ENCODE measurements around the gene RNU1-2.
"Not testable (repeated sequence)": the region's sequence is repeated elsewhere in the genome, so short reads cannot be mapped to it uniquely, and the experiment has no call there.

Gene RNU1-2

DNA sequence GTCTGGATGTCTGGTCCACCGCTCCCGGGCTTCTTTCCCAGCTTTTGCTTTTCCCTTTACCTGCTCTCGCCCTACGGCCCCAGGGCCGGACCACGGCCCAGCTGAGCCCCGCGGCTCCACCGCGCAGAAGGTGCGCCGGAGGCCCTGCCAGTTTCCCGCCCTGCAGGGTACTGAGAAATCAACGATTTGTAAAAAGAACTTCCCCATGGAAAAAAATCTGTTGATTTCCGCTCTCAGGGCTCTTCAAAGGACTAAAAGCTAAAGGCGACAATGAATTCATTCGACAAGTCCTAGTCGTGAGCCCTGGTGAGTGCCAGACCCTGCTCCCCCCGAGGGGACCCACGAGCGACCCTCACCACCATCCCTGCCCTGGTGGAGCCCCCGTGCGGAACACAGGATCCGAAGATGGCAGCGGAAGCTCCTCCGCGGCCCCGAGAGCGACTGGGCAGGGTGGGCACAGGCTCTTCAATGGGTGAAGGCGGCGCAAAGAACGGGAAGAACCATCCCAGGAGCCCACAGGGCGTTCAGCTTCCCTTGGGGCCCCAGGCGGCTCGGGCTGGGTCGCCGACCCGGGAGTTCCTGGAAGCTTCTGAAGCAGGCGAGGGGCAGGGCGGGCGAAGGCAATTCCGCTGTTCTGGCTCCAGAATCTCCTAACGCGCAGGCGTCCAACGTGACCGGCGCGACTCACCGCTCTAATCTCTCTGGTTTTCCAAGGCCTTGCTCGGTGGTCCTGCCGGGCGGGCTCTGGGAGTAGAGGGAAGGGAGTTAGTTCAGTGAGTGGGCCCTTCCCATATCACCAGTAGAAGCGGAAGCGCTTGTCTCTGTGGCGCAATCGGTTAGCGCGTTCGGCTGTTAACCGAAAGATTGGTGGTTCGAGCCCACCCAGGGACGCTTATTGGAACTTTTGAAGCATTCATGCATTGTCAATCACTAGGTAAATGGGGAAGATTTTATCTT lies 6.6 kb upstream of the RNU1-2 start:
- DNase-seq (ENCODE audit: low read depth in 1 of 2, low spot score in 1 of 2), result peak; percentile 44 to 51

- not testable (repeated sequence) for DNase-seq (ENCODE audit: low read depth in 1 of 2, low spot score in 1 of 2)
These were observed 5.2 kb upstream of the RNU1-2 start for GRCh38 chr1:16890539-16891021.

GRCh38 chr1:16891057-16891456 lies 4.7 kb upstream of the RNU1-2 start:
- not testable (repeated sequence) for DNase-seq (ENCODE audit: low read depth in 1 of 2, low spot score in 1 of 2)

DNA sequence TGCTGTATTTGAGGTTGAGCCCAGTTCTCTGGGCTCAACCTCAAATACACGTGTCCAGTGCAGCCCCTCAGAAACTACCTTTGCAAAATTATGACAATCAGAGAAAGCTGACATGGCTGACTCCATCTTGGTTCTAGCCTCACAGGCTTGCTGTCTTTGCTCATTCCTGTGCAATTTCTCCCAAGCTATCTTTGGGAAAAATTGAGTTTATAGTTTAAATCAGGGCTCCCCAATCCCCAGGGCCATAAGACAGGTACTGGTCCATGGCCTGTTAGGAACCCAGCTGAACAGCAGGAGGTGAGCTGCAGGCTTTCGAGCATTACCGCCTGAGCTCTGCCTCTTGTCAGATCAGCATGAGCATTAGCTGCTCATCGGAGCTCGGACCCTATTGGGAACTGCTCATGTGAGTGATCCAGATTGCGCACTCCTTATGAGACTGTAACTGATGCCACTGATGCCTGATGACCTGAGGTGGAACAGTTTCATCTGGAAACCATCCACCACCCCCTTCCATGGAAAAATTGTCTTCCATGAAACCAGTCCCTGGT lies 2.7 kb upstream of the RNU1-2 start:
- DNase-seq (ENCODE audit: low read depth in 1 of 2, low spot score in 1 of 2), result not testable (repeated sequence)

- not testable (repeated sequence) for DNase-seq (ENCODE audit: low read depth in 1 of 2, low spot score in 1 of 2)
These were observed 2.0 kb upstream of the RNU1-2 start for GRCh38 chr1:16893796-16894195.

GRCh38 chr1:16894338-16894737 lies 1.4 kb upstream of the RNU1-2 start:
- DNase-seq (ENCODE audit: low read depth in 1 of 2, low spot score in 1 of 2), result not testable (repeated sequence)

DNA sequence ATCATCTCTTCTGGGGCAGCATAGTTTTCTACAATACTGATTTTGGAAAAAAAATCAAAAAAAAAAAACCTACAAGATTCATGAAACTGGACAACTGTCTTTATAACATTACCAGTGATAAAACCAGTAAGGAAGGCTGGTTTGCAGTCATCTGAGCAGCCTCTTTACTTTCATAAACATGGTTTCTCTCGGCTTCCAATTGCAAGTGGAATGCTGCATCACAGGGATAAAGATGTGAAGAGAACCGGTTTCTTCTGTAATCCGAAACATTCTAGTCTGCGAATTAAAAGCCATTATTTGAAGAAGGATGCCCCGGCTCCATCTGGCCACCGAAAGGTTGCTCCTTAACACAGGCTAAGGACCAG lies 565 bp upstream of the RNU1-2 start:
- DNase-seq (ENCODE audit: low read depth in 1 of 2, low spot score in 1 of 2), result not testable (repeated sequence)

GRCh38 chr1:16896316-16897055 lies 706 bp downstream of the RNU1-2 start:
- DNase-seq (ENCODE audit: low read depth in 1 of 2, low spot score in 1 of 2), result peak; percentile 42 to 64

DNA sequence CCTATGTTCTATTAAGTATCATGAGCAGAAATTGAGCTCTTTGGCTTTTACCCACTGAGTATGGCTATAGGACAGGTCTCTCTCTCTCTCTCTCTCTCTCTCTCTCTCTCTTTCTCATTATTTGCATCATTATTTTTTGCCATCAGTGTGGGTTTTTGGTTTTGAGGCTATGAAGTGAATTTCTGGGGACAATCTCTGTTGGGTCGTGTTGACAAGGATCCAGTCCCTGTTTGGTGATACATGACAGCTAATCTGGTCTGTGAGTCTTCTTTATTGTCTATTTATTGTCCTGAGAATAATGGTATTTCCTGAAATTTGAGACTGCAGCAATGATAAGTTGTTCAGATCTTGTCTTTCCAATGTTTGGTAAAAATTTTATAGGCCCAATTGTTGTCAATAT lies 1.9 kb downstream of the RNU1-2 start:
- not testable (repeated sequence) for DNase-seq (ENCODE audit: low read depth in 1 of 2, low spot score in 1 of 2)

DNA sequence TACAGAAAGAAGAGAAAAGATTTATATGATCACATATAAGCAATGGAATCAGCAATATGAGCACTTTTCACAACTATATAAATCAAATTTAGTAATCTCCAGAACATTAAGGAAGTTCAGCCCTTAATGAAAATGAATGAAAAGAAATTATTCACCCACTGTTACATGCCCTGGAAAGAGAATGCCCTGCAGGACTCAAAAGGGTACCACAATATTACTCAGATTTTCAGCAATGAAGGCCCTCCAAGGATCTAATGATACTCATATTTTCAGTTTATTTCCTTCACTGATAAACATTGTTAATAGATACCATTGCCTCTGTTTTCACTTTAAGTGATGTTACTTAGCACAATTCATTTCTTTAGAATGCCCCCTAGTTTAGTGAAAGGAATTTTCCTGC lies 2.5 kb downstream of the RNU1-2 start:
- DNase-seq (ENCODE audit: low read depth in 1 of 2, low spot score in 1 of 2), result not testable (repeated sequence)

DNA sequence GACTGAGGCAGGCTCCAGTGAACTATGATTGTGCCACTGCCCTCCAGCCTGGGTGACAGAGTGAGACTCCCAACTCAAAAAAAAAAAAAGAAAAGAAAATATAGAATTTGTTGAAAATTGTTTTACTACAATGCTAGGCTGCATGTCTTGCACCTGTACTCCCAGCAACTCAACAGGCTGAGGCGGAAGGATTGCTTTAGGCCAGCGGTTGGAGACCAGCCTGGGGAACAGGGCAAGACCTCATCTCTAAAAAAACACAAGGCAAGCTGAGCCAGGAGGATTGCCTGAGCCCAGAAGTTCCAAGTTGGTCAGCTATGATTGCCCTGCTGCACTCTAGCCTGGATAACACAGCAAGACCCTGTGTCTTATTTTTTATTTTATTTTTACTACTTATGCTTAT lies 3.2 kb downstream of the RNU1-2 start:
- not testable (repeated sequence) for DNase-seq (ENCODE audit: low read depth in 1 of 2, low spot score in 1 of 2)

DNA sequence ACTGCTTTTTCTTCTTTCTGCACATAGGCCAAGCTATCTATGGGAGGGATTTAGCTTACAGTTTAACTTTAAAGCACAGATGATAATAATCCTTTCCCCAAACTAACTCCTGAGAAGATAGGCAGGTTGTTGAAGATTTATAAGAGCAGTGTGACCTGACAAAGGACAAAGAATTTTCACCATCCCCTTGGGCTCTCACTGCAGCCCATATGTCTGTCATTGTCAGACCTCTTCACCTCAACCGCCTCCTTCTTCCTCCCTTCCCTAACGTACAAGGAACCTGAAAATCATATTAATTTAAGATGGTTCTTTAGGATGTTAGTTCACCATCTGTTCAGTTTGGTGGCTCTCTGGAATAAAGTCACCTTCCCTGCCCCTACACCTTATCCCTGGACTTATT lies 5.0 kb downstream of the RNU1-2 start:
- no peak for DNase-seq (ENCODE audit: low read depth in 1 of 2, low spot score in 1 of 2)

DNA sequence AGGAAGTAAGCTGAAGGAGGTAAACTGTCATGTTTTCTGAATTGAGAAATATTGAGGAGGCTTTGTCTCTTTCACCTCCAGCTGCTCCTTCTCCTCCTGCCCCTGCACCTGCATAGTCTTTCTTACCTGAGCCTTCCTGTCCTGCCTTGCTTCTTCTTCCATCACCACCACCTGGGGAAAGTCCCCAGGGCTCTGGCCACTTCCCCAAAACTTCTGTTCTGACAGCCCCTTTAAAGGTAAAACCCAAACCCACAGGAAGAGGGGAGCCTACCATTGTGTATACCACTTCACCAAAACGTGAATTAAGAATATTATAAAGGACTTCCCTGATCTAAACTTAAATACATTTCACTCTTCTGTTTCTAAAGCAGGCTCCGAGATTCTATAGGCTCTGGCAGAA lies 5.6 kb downstream of the RNU1-2 start:
- not testable (repeated sequence) for DNase-seq (ENCODE audit: low read depth in 1 of 2, low spot score in 1 of 2)

DNA sequence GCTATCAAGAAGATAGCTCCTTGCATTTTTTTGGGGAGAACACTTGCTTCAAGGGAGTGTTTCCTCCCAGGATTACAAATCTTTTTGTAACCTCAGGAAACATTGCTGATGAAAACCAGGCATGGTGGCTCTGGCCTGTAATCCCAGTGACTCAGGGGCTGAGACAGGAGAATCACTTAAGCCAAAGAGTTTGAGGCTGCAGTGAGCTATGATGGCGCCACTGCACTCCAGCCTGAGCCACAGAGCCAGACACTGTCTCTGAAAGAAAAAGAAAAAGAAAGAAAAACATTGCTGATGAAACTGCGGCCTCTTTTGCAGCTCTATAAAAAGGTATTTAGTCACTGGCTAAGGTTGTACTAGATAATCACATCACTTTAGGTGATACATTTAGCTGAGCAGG lies 7.3 kb downstream of the RNU1-2 start:
- DNase-seq (ENCODE audit: low read depth in 1 of 2, low spot score in 1 of 2), result no peak

DNA sequence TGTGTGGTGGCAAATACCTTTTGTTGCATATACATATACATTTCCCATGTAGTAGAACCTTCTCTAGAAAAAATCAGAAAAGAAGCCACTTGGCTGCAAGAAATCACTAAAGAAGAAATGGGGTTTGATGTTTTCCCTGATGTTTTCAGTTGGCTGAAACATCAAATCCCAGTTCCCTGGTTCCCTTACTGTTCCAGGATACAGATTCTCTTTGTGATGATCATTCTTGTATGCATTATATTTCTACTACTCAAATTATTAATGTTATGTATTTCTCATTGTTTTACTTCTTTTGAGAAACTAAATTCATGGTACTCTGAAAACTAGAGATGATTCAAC lies 7.6 kb downstream of the RNU1-2 start:
- DNase-seq (ENCODE audit: low read depth in 1 of 2, low spot score in 1 of 2), result no peak

GRCh38 chr1:16904560-16905109 lies 8.9 kb downstream of the RNU1-2 start:
- peak; percentile 93 to 100 for DNase-seq (ENCODE audit: low read depth in 1 of 2, low spot score in 1 of 2)

GRCh38 chr1:16905110-16905867 lies 9.5 kb downstream of the RNU1-2 start:
- DNase-seq (ENCODE audit: low read depth in 1 of 2, low spot score in 1 of 2), result no peak

GRCh38 chr1:16905868-16906702 lies 10.3 kb downstream of the RNU1-2 start:
- no peak for DNase-seq (ENCODE audit: low read depth in 1 of 2, low spot score in 1 of 2)

DNA sequence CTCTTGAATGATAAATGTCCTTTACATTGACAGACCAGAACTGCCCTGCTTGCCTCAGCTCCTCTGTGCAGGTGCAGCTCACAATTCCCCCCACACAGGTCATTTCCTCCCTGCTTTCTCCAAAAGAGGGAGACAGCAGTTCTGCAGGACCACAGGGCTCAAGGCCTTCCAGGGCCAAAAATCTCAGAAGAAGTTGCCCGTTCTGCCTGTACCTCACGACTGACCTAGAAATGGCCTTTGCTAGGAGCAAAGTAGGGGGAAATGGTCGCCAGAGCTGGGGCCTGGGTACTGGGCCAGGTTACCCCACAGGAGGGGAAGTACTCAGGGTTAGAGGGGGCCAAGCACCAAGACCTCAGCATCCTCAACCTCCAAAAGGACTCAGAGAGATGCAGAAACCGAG lies 11.1 kb downstream of the RNU1-2 start:
- DNase-seq (ENCODE audit: low read depth in 1 of 2, low spot score in 1 of 2), result no peak

Data from stimulated activated CD4-positive, alpha-beta T cell treated with anti-CD3 and anti-CD28 coated beads, Interleukin-15, amount 100 ng/mL, for 1 hour (primary cell).